NK-92 (cell line): Measurements from ENCODE around the gene TAS2R4.
"Not testable (repeated sequence)": the region's sequence is repeated elsewhere in the genome, so short reads cannot be mapped to it uniquely, and the experiment has no call there.

ENCODE experiments used
- DNase-seq: peaks from one replicate; lab custom pipeline; 2025; ENCODE audit not compliant: unreplicated experiment; lab: John Stamatoyannopoulos, UW

Gene TAS2R4

DNA sequence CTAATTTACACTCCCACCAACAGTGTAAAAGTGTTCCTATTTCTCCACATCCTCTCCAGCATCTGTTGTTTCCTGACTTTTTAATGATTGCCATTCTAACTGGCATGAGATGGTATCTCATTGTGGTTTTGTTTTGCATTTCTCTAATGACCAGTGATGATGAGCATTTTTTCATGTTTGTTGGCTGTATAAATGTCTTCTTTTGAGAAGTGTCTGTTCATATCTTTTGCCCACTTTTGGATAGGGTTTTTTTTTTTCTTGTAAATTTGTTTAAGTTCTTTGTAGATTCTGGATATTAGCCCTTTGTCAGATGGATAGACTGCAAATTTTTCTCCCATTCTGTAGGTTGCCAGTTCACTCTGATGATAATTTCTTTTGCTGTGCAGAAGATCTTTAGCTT, 46.0 kb downstream of the TAS2R4 start:
- not testable (repeated sequence) for DNase-seq
